ENCODE measurements around the gene KY.

KY gene

DNA sequence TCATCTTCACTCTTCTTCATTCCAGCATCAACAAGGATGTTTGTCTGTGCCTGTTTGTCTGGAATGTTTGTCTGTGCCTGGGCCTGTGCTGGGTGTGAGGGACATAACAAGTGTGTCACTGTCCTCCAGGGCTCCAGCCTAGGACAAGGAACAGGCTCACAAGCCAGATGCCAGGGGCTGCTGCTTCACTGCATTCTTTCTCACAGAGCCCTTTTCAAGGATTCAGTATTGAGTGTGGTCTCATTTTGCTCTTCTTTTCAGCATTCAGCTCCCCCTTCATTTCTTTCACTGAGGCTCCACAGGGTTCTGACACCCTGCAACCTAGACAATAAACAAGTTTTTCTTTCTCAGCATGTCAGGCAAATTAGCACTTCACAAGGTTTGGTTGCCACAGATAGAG lies 43.6 kb upstream of the KY start:
- H3K27ac ChIP-seq, result no peak overlapping the region
- TF ChIP-seq, protein P1, sequence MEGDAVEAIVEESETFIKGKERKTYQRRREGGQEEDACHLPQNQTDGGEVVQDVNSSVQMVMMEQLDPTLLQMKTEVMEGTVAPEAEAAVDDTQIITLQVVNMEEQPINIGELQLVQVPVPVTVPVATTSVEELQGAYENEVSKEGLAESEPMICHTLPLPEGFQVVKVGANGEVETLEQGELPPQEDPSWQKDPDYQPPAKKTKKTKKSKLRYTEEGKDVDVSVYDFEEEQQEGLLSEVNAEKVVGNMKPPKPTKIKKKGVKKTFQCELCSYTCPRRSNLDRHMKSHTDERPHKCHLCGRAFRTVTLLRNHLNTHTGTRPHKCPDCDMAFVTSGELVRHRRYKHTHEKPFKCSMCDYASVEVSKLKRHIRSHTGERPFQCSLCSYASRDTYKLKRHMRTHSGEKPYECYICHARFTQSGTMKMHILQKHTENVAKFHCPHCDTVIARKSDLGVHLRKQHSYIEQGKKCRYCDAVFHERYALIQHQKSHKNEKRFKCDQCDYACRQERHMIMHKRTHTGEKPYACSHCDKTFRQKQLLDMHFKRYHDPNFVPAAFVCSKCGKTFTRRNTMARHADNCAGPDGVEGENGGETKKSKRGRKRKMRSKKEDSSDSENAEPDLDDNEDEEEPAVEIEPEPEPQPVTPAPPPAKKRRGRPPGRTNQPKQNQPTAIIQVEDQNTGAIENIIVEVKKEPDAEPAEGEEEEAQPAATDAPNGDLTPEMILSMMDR (conservative IDR thresholded peaks at IDR 0.05), result no peak
- no peak for TF ChIP-seq ZFX (IDR thresholded peaks at IDR 0.05)

DNA sequence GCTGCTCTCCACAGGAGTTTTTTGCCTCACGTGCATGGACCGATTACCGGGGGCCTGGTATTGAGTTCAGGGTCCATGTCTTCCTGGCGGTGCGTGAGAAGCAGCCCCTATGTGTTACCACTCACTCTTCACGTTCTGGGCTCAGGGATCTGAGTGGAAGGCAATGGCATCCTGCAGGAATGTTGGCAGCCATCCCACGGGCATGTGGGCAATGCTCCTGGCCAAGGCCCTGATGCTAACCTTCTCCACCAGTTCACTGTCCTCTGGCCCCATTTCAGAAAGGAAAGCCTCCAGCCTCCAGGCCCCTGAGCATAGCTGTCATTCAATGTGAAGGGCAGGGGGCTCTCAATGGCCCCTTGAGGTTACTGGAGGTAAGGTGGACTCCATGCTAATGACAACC lies 43.0 kb upstream of the KY start:
- H3K27ac ChIP-seq, result no peak overlapping the region
- TF ChIP-seq, protein P1 (conservative IDR thresholded peaks at IDR 0.05), result no peak
- no peak for TF ChIP-seq ZFX (IDR thresholded peaks at IDR 0.05)

DNA sequence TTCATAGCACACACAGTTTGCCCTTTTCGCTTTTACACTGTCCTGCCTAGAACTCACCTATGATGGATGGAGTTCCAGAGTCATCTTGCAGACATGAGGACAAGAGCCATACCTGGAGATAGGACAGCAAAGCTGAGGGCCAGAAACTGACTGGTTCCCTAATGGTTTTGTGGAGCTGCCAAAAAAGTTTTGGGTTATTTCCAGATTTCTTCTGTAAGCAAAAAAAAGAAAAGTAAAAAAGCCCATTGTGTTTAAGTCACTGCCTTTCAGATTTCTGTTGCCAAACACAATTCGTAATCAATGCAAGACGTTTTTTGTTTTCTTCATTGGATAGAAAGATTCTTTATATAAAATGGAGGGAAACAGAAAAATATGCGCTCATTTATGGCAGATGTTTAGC lies 42.4 kb upstream of the KY start:
- TF ChIP-seq, protein P1 (conservative IDR thresholded peaks at IDR 0.05), result no peak
- no peak for TF ChIP-seq ZFX (IDR thresholded peaks at IDR 0.05)
- H3K27ac ChIP-seq, result no peak overlapping the region

DNA sequence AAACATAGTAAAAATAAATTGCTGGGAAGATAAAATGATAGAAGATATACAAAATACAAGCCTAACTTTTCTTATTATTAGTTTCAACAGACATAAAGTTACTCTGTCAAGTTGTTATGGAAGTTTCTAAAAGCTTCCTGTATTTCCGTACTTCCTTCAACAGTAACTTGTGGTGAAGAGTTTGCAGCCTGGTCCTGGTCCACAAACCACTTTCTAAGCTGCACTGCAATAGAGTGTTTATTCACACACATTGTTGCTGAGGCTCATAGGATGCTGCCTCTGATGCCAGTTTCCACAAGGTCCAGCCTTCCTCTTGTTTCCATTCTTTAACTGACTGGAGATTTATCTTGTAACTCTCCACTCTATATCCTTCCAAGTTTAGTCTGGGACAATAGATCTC lies 39.4 kb upstream of the KY start:
- TF ChIP-seq ZFX (IDR thresholded peaks at IDR 0.05), result no peak
- TF ChIP-seq, protein P1 (conservative IDR thresholded peaks at IDR 0.05), result no peak
- no peak overlapping the region for H3K27ac ChIP-seq

DNA sequence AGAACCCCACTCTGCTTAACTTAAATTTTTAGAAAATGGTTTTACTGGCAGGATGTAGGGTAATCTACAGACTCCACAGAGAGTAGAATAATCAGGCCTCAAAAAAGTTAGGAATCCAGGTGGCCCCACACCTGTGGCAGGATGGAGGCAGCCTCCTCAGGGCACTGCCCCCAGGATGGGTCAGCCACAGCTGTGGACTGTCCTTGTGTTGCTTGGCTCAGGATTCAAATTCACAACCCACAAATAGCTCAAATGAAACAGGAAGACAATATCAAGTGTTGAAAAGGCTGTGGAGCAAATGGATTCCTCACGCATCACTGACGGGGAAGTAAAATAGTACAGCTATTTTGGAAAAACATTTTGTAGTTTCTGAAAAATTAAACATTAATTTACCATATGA lies 36.8 kb upstream of the KY start:
- H3K27ac ChIP-seq, result no peak overlapping the region
- TF ChIP-seq, protein P1 (conservative IDR thresholded peaks at IDR 0.05), result no peak
- TF ChIP-seq ZFX (IDR thresholded peaks at IDR 0.05), result no peak

DNA sequence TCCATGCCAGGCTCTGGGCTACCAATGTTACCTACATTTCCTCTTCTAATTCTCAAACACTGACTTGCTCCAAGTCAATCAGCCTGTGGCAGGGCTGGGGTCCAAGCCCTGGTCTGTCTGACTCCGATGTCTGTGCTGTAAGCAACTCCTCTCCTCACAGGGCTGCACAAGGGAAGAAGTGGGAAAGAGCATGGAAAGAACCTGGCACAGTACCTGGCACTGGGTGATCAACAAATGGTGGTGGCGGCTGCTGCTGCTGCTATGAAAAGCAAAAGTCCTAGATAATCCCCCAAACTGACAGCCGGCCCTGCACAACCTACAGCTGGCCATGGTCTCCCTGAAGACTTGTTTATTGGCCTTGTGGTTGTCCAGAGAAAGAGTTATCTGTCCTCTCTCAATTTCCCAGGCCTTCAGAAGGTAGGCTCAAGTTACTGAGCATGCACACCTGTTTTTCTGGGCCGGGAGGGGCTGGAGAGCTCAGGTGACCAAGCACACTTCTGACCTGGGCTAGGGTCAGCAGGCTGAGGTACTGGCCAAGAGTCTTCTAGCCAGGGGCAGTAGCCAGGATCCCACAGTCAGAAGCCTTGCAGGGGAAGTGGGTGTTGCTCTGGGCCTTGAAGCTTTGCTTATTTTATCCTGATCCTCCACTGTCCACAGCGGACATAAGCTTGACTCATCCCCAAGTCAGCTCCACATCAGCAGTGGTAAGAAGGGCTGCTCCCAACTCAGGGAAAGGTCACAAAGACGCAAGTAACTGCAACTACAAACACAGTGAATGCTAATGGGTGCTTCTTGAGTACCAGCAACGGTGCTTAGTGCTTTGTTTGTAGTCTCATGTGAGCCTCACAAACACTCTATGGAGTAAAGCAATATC lies 35.3 kb upstream of the KY start:
- TF ChIP-seq ZFX (IDR thresholded peaks at IDR 0.05), result no peak
- TF ChIP-seq, protein P1 (conservative IDR thresholded peaks at IDR 0.05), result no peak
- H3K27ac ChIP-seq, result no peak overlapping the region

DNA sequence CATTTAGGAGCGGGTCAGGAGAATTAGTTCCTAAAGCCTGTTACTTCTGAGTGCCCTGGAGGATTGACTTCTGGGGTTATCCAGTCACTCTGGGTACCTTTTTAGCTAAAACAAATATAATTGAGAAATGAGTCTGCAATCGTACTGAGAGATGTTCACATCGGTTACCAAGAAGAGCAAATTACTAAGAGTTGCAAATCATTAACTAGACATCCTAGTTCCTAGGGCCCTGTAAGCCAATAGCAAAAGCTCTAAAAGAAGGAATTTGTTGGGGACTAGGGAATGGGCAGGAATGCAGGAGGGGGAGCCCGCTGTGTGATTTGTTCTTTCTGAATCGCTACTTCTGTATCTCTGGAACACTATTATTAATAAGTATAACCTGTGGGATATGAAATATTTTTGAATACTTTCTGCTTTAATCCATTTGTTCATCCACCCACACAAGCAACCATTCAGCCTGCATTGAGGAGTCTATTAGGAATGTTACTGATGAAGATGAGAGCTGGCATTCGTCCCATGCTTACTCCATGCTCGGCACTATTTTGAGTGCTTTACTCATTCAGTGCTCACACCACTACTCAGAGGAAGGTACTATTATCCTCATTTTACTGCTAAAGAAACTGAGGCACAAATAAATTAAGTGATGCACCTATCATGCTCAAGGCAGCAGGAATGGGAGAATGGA lies 31.5 kb upstream of the KY start:
- TF ChIP-seq, protein P1 (conservative IDR thresholded peaks at IDR 0.05), result no peak
- TF ChIP-seq ZFX (IDR thresholded peaks at IDR 0.05), result no peak
- H3K27ac ChIP-seq, result no peak overlapping the region
